ENCODE data around the gene RIOK1.
"Not testable (repeated sequence)": the region's sequence is repeated elsewhere in the genome, so short reads cannot be mapped to it uniquely, and the experiment has no call there.

The RIOK1 gene

DNA sequence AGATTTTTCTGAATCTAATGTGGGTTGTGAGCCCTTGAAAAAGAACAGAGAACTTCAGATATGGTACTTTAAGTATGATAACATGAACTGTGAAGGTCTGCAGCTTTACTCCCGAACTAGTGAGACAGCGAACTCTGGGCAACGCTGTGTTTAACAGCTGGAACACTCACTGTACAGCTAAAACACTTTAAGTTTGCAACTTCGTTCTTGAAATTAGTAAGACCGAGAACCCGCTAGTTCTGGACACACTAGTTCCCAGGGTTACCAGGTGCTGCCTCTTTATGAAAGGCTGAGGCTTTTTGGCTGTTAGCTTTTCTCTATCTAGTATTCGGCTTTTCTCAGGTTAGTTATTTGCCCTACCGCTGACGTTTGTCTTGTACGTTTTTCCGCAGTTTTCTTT lies 52.9 kb downstream of the RIOK1 start:
- DNase-seq = no peak

DNA sequence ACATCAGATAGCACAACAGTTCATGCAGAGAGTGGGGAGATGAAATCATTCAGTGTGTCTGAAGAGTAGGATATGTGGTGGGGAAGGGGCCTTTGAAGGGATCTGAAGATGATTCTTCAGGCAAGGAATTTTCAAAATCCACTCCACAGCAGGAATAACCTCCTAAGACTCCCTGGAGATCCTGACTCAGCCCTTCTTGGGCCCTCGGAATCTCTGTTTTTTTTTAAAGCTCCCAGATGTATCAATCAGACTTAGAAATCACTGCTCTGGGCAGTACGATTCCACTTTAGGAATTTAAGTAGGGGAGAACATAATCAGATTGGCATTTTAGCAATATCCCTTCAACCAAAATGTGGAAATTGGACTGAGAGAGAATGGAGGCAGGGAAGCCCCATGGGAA lies 55.5 kb downstream of the RIOK1 start:
- DNase-seq = no peak

DNA sequence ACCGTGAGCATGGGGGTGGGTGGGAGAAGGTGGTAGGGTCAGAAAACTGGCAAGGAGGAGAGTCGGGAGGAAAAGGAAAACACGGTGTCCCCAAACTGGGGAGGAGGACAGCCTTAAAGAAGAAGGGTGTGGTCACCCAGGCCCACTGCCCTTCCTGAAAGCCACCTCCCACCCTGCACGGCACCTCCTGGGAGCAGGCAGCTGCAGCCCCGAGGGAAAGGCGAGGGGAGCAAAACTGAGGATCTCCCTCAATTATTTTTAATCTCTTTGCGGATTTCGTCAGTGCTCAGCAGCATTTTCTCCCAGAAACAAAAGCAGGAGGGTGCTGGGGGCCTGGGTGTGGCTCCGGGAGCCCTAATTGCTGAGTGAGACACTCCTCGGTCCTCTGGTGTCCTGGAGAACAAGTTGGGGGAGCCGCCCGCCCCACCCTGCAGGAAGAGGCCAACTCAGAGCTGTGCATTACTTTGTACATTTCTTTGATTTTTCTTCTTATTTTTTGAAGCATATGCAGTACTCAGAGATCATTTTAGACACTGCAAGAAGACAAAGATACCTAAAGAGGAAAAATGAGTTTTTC lies 56.4 kb downstream of the RIOK1 start:
- no peak for DNase-seq

DNA sequence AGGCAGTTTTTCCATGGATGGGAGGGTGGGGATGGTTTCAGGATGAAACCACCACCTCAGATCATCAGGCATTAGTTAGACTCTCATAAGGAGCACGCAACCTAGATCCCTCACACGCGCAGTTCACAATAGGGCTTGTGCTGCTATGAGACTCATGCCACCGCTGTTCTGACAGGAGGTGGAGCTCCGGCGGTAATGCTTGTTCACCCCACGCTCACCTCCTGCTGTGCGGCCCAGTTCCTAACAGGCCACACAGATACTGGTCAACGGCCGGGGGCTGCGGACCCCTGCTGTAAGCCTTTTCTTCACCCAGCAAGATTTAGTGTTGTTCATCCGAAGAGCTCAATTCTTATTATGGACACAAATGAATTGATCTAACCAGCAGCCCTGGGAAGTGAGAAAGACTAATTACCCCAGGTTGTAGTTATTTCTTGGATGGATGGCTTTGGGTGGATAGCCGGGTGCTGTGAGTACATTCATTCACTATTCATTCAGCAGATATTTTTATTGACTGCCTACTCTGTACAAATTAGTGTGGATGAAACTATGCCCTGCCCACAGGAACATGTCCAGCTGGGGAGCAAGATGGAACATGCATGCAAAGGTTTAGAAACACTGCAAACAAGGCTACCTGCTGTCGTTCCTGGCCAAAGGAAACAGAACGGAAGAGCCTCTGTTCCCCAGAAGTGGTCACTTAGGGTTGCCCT lies 57.2 kb downstream of the RIOK1 start:
- DNase-seq = no peak

DNA sequence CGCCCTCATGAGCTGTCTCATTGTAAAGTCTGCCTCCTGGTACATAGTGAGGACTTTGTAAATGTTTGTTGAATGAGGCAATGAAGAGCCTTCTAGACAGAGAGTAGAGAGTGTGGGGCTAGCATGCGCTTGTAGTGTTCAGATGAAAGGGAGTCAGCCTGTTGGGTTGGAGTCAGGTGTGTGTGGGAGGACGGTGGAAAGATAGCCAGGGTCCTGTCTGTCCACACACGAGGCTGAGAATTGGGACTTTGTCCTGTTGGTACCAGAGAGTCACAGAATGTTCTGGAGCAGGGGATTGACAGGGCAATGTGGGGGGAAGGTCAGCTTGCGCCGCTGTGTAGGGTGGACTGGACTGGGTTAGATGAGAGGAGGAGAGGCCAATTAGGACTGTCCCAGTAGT lies 58.6 kb downstream of the RIOK1 start:
- DNase-seq = no peak

DNA sequence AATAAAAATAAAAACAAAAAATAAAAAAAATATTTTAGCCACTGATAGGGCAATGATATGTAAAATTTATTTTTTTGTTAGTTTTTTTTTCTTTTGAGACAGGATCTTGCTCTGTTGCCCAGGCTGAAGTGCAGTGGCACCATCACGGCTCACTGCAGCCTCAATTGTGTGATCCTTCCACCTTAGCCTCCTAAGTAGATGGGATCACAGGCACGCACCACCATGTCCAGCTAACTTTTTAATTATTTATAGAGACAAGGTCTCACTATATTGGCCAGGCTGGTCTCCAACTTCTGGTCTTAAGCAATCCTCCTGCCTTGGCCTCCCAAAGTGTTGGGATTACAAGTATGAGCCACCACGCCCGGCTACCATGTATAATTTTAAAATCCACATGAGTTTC lies 59.4 kb downstream of the RIOK1 start:
- no peak for DNase-seq

DNA sequence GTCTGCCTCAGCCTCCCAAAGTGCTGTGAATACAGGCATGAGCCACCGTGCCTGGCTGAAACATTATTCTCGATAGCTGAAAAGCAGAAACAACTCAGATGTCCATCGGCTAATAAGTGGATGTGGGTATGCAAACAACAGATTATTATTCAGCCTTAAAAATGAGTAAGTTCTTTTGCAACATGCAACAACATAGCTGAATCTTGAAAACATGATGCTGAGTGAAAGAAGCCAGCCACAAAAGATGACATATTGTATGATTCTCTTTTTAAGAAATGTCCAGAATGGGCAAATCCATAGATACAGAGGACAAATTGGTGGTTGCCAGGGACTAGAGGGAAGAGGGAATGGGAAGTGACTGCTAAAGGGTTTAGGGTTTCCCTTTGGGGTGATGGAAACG lies 61.7 kb downstream of the RIOK1 start:
- no peak for DNase-seq

DNA sequence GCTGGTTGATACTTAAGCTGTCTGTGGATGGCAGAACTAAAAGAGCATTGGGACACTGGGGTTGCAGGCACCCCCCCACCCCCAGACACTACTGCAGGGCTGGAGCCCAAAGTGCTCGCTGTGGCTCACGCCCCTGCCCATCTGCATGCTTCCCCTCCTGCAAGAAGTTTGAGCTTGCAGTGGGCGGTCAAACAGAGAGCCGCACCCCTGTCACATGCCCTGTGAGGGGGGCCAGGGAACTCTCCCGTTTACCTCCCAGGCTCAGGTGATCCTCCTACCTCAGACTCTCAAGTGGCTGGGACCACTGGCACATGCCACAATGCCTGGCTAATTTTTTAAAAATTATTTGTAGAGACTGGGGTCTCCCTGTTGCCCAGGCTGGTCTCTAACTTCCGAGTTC lies 63.3 kb downstream of the RIOK1 start:
- no peak for DNase-seq

DNA sequence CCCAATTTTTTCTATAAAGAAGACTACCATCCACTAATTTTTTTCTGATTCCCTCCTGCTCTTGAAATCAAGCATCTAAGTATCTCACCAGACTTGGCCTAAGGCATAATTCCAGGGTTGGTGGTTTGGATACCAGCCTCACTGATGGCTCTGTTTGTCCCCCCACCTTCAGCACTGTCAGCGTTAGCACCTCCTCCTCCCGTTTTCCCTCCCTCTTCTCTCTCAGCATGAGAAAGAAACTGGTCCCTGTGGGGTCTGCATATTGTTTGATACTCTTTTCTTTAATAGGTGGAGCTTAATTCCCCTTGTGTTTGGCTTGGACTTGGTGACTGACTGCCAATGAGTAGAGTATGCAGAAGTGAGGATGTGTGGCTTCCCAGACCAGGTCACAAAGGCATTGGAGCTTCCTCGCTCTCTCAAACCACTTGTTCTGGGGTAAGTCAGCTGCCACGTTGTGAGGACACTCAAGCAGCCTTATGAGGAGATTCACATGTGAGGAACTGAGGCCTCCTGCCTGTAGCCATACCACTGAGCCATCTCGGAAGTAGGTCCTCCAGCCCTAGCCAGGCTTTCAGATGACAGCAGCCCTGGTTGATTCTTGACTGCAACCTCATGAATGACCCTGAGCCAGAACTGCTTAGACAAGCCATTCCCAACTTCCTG lies 65.2 kb downstream of the RIOK1 start:
- DNase-seq = no peak

DNA sequence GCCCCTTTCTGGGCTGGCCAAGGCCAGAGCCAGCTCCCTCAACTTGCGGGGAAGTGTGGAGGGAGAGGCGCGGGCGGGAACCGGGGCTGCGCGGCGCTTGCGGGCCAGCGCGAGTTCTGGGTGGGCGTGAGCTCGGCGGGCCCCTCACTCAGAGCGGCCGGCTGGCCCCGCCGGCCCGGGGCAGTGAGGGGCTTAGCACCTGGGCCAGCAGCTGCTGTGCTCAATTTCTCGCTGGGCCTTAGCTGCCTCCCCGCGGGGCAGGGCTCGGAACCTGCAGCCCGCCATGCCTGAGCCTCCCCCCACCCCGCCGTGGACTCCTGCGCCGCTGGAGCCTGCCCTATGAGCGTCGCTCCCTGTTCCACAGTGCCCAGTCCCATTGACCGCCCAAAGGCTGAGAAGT lies 66.7 kb downstream of the RIOK1 start:
- not testable (repeated sequence) for DNase-seq

DNA sequence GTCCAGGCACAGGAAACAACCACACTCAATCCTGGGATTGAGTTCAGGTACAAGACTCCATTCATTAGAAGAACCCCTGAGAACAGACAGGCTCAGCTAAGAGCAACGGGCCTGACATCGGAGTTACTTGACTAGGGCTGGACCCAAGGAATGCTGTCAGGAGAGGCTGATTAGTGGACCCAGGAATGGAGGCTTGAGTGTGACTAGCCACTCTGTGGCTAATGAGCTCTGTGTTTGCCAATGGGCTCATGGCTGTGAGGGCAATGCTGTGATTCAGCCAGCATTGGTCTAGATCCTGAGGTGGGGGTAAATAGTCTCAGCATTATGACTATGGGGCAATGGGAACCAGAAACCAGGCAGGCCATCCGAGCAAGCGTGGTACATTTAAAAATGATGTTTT lies 71.8 kb downstream of the RIOK1 start:
- DNase-seq = no peak

DNA sequence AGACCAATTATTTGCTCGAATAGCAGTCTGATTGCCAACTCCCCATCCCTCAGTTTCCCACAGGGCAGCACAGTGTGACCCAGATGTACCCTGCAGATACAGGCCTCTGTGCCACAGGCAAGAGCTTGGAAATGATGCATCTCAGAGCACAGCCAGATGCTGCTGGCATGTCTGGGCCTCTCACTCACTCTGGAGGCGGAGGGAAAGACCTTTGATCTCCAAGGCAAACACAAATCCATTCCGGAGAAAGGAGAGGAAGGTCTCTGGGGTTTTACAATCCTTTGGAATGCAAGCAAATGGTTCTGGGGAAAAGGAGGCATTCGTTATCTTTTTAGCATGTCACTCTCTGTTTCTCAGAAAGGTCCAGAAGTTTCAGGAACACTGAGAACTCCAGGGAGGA lies 74.2 kb downstream of the RIOK1 start:
- DNase-seq = no peak

DNA sequence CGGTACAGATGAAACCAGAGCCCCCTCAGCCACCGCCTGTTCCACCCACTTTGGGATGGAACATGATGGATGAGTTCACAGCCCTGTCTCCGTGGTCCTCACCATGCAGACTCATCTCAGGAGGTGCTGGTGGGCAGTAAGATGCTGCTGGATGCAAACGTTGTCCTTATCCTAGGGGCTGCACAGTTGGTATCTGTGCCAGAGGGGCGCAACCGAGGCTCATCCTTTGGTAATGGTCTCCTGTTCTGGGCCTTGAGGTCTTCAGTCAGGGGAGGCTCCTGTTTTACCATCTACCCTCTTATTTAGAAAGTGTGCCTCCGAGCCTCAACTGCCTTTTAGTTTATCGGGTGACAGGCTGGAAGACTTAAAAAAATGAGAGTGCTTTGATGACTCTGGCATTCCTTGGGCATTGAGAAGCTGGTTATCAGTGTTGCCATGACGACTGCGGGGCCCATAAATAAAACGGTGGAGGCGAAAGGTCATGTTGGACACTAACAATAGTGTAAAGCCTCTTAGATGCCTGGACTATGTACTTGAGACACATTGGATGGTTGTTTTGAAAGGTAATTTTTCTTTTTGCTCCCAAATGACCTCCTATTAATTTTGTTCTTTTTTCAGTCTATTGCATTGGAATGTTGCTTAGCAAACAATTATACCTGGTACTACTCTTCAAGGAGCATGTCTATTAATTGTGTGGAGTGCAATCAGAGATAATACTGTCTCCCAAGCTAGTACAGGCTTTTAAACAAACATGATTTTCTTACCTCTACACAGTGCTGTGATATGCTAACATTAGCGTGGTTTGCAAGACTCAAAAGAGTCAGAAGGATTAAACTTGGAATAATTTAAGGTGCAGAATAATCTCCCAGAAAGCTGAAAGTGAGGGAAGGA lies 77.6 kb downstream of the RIOK1 start:
- DNase-seq = no peak
